Measurements from ENCODE around the gene PRKAG2. TPM values are rescaled to one million over a fixed set of nuclear protein-coding genes. Genes with fewer than 3 reads are reported as not detected.

PRKAG2 gene
- total and polyA plus RNA-seq, 2 of the 8 experiments (the other 6 are each of a cell fraction or from before 2014, with no cell fraction given), result 7.5 to 18.1 TPM

DNA sequence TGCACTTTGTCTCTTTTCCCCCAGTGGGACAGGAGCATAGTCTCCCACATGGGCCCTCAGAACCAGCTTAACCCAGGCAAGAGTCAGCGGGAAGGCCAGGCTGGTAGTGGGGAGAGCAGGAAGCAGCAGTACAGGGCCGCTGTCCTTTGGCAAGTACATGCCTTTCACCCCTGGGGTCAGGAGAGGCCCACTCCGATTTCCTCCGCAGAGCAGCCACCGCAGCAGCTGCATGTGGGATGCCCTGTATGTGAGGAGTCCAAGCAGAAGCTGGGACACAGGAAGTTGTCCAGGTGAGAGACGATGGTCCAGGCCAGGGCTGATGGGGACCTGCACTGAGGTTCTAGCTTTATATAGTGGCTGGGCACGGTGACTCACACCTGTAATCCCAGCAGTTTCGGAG lies 42.7 kb upstream of the PRKAG2 start (continued):
- TF ChIP-seq, protein P1, sequence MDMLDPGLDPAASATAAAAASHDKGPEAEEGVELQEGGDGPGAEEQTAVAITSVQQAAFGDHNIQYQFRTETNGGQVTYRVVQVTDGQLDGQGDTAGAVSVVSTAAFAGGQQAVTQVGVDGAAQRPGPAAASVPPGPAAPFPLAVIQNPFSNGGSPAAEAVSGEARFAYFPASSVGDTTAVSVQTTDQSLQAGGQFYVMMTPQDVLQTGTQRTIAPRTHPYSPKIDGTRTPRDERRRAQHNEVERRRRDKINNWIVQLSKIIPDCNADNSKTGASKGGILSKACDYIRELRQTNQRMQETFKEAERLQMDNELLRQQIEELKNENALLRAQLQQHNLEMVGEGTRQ (IDR thresholded peaks at IDR 0.05; ENCODE audit: low read length), result no peak
- TF ChIP-seq, protein P2, sequence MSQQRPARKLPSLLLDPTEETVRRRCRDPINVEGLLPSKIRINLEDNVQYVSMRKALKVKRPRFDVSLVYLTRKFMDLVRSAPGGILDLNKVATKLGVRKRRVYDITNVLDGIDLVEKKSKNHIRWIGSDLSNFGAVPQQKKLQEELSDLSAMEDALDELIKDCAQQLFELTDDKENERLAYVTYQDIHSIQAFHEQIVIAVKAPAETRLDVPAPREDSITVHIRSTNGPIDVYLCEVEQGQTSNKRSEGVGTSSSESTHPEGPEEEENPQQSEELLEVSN (IDR thresholded peaks at IDR 0.05), result no peak
- no peak for TF ChIP-seq SAP30 (IDR thresholded peaks at IDR 0.05; ENCODE audit: insufficient read depth, insufficient replicate concordance, low read length)
- TF ChIP-seq, protein P3, sequence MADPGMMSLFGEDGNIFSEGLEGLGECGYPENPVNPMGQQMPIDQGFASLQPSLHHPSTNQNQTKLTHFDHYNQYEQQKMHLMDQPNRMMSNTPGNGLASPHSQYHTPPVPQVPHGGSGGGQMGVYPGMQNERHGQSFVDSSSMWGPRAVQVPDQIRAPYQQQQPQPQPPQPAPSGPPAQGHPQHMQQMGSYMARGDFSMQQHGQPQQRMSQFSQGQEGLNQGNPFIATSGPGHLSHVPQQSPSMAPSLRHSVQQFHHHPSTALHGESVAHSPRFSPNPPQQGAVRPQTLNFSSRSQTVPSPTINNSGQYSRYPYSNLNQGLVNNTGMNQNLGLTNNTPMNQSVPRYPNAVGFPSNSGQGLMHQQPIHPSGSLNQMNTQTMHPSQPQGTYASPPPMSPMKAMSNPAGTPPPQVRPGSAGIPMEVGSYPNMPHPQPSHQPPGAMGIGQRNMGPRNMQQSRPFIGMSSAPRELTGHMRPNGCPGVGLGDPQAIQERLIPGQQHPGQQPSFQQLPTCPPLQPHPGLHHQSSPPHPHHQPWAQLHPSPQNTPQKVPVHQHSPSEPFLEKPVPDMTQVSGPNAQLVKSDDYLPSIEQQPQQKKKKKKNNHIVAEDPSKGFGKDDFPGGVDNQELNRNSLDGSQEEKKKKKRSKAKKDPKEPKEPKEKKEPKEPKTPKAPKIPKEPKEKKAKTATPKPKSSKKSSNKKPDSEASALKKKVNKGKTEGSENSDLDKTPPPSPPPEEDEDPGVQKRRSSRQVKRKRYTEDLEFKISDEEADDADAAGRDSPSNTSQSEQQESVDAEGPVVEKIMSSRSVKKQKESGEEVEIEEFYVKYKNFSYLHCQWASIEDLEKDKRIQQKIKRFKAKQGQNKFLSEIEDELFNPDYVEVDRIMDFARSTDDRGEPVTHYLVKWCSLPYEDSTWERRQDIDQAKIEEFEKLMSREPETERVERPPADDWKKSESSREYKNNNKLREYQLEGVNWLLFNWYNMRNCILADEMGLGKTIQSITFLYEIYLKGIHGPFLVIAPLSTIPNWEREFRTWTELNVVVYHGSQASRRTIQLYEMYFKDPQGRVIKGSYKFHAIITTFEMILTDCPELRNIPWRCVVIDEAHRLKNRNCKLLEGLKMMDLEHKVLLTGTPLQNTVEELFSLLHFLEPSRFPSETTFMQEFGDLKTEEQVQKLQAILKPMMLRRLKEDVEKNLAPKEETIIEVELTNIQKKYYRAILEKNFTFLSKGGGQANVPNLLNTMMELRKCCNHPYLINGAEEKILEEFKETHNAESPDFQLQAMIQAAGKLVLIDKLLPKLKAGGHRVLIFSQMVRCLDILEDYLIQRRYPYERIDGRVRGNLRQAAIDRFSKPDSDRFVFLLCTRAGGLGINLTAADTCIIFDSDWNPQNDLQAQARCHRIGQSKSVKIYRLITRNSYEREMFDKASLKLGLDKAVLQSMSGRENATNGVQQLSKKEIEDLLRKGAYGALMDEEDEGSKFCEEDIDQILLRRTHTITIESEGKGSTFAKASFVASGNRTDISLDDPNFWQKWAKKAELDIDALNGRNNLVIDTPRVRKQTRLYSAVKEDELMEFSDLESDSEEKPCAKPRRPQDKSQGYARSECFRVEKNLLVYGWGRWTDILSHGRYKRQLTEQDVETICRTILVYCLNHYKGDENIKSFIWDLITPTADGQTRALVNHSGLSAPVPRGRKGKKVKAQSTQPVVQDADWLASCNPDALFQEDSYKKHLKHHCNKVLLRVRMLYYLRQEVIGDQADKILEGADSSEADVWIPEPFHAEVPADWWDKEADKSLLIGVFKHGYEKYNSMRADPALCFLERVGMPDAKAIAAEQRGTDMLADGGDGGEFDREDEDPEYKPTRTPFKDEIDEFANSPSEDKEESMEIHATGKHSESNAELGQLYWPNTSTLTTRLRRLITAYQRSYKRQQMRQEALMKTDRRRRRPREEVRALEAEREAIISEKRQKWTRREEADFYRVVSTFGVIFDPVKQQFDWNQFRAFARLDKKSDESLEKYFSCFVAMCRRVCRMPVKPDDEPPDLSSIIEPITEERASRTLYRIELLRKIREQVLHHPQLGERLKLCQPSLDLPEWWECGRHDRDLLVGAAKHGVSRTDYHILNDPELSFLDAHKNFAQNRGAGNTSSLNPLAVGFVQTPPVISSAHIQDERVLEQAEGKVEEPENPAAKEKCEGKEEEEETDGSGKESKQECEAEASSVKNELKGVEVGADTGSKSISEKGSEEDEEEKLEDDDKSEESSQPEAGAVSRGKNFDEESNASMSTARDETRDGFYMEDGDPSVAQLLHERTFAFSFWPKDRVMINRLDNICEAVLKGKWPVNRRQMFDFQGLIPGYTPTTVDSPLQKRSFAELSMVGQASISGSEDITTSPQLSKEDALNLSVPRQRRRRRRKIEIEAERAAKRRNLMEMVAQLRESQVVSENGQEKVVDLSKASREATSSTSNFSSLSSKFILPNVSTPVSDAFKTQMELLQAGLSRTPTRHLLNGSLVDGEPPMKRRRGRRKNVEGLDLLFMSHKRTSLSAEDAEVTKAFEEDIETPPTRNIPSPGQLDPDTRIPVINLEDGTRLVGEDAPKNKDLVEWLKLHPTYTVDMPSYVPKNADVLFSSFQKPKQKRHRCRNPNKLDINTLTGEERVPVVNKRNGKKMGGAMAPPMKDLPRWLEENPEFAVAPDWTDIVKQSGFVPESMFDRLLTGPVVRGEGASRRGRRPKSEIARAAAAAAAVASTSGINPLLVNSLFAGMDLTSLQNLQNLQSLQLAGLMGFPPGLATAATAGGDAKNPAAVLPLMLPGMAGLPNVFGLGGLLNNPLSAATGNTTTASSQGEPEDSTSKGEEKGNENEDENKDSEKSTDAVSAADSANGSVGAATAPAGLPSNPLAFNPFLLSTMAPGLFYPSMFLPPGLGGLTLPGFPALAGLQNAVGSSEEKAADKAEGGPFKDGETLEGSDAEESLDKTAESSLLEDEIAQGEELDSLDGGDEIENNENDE (IDR thresholded peaks at IDR 0.05; ENCODE audit: insufficient replicate concordance, low read length), result no peak

Data from H1 (cell line).